Limb (tissue), 2 donors: Measurements from ENCODE around the gene HPSE2.
"Not testable (repeated sequence)": the region's sequence is repeated elsewhere in the genome, so short reads cannot be mapped to it uniquely, and the experiment has no call there.

Experiments
- DNase-seq, 2 donors: peaks; one replicate each; pipeline ENCODE4 v3.0.0-alpha.2; 2016; ENCODE audit errors: extremely low spot score in 2 of 2

Gene HPSE2

DNA sequence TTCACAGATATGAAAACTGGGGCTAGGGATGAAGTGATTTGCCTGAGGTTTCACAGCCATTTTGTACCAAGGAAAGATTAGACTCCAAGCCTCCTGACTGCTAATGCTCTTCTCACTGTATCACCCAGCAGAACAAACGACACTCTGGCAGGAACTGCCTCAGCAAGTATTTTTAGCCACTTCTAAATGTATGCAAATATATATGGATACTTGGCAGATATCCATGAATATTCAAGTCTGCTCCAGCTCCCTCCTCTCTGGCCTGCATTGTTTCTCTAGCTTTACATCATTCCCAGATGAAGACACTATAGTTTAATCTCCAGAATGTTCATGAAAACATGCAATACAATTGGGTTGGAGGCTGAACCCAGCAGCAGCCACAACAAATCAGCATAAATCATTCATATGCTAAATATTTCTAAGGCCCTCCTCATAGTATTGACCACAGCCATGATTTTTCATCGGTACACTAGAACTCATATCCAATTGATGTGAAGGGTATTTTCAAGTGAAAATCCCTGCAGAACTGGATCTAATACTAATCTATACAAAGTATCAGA is 65.5 kb downstream of the HPSE2 start:
- DNase-seq, result peak in 1 of 2 donors; percentile 14

DNA sequence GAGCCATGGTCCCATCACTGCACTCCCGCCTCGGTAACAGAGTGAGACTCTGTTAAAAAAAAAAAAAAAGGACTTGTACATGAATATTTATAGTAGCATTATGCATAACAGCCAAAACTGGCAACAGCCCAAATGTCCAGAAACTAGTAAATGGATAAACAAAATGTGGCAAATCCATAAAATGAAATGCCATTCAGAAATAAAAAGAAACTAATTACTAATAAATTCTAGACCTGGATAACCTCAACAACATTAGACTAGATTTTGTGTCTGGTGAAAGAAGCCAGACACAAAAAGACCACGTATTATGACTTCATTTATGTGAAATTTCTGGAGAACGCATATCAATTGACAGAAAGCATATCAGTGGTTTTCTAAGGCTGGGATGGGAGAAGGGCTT is 74.5 kb downstream of the HPSE2 start:
- no peak for DNase-seq

DNA sequence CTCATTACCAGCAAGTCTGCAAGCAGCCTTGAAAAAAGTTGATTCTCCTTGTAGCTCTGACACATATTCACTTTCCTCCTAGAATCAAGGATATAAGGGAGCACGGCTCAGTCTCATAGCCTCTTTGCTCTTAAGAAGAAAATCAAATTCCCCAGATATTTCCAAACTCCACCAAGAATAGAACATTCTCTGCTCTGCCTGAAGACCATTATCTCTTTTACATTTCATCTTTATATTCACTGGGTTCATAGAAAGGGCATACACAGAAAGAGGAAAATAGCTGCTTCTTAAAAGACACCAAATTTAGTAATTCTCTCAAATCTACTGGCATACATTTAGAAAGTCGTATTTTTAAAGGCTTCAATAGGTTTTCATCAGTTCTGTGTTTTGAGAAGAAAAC is 92.0 kb downstream of the HPSE2 start:
- no peak for DNase-seq

DNA sequence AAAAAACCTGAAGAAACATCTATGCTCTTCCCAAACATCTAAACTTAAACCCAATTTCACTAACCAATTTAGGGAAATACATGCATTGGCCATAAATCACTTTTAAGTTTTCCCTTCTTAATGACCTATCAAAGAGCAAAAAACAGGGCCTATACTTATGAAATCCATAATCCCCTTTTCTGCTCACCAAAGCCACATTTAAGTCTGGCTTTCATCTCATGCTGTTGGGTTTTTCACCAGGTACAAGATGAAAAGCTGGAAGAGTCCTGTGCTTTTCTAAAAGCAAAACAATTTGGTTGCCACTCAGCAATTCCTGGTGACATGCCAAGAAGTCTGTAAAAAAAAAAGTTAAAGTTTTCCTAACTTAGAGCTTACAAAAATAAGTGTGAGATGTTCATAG is 92.6 kb downstream of the HPSE2 start:
- no peak for DNase-seq

DNA sequence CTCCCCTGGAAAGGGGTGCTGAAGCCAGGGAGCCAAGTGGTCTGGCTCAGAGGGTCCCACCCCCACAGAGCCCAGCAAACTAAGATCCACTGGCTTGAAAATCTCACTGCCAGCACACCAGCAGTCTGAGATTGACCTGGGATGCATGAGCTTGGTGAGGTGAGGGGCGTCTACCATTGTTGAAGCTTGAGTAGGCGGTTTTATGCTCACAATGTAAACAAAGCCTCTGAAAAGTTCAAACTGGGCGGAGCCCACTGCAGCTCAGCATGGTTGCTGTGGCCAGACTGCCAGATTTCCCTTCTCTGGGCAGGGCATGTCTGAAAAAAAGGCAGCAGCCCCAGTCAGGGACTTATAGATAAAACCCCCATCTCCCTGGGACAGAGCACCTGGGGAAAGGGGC is 102.8 kb downstream of the HPSE2 start:
- not testable (repeated sequence) for DNase-seq

DNA sequence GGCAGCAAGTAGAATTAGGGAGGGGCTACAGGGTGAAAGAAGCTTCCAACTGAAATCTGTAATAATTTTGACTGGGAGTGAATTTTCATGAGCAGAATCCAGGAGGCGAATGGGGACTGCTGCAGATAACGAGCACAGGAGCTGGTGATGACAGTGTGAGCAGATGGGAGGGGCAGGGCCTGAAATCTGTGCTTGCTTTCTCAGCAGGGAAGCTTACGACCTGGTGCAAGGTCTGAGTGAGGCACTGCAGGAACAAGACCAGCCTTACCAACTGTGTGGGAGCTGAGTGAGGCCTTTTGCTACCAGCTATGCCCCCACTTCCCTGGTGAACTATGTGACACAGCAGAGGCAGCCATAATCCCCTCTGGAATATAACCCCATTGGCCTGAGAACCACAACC is 109.8 kb downstream of the HPSE2 start:
- DNase-seq, result no peak

DNA sequence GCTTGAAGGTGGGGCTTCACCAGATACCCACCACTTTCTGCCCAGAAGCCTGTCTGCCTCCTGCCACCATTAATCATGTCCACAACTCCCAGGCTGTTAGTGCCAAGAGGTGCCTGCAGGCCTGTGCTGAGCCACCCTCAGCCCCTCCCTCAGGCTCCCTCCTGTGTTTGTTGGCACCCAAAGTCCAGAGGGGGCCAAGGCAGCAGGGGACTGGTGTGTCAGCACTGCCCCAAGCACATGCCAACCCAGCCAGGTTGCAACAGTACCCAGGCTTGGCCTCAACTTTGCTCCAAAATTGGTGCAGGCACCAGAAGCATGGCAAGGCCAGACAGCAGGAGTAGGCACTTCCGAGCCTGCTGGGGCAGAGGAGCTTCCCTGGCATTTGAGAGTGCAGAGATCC is 111.3 kb downstream of the HPSE2 start:
- DNase-seq, result no peak

DNA sequence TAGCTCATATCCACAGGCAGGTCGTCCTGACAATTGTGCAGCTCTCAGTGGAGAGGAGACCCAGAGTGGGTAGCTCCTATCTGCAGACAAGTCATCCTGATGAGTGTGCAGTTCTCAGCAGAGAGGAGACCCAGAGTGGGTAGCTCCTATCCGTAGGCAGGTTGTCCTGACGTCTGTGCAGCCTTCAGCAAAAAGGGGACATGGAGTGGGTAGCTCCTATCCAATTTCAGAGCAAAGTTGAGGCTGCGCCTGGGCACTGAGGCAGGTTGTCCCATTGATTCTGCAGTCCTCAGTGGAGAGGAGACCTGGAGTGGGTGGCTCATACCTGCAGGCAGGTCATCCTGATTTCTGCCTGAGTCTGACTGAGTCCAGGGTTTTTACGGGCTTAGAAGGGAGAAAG is 111.8 kb downstream of the HPSE2 start:
- no peak for DNase-seq

DNA sequence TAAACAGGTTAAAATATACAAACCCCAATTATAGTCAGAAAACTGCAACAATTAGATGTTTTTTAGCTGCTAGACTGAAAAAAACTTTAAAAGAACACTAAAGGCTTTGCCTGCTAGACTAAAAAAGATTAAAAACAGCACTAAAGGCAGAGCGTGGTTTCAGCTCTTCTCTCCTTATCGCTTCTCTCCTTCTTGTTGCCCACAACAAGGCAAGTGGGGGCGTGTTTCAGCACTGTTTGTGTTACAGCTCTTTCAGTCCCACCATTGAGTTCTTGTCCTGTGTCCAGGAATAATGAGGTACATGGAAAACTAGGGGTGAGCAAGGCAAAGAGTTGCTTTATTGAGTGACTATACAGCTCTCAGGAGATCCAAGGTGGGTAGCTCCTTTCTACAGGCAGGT is 112.3 kb downstream of the HPSE2 start:
- no peak for DNase-seq

DNA sequence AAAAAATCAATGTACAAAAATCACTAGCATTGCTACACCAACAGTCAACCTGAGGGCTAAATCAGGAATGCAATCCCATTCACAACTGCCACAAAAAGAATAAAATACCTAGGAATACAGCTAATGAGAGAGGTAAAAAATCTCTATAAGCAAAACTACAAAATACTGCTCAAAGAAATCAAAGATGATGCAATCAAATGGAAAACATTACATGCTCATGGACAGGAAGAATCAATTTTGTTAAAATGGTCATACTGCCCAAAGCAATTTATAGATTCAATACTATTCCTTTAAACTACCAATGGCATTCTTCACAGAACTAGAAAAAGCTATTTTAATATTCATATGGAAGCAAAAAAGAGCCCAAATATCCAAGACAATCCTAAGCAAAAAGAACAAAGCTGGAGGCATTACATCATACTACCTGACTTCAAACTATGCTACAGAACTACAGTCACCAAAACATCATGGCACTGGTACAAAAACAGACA is 116.3 kb downstream of the HPSE2 start:
- DNase-seq, result no peak

DNA sequence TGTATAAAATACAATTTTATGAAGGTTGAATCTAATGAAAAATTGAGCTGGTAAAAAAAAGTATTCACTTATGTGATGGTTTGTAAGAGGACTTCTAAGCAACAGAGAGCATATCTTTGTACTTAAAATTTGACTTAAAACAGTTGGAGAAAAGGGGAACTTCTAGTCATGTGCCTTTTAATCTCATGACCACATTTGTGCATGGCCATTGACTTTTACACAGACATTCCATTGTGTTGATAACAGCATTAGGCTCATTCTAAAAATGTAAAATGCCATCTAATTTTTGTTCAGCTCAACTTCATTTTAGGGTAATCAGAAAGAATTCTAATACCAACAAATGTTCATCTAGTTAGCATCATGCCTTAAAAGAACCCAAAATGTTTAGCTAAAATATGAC is 119.9 kb downstream of the HPSE2 start:
- DNase-seq, result no peak

DNA sequence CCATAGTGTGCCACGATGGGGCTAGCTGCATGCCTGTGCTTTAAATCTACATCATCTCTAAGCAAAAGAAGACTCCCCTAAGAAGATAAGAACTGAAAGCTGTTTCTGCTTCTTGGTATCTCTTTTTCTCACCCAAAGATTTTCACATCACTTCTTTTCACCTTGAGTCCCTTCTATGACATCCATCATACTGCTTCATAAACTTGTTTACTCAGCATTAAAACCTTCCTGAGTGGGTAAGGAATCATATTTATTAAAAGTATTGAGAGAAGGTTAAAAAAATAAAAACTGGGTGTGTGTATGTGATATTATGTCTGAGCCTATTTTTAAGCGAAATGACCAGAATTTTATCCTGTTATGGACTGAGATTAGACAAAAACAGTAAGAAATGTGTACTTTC is 150.3 kb downstream of the HPSE2 start:
- DNase-seq, result no peak

DNA sequence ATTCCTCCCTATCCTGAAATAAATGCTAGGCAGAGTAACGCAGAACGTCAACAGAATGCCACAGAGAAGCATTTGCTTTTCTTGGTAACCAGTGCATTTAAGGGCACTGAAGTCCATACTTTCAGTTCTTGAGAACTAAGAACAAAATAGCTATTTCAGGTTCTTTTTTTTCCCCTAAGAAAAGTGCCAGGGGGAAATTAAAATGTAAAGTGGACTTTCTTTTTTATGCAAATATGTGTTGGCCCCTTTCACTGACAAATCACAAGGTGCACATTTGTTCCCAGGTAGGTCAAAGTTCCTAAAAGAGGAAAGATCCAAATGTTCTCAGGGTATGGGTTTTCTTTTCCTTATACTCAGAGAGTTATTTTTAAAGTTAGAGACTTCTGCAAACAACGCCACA is 151.5 kb downstream of the HPSE2 start:
- DNase-seq, result no peak

DNA sequence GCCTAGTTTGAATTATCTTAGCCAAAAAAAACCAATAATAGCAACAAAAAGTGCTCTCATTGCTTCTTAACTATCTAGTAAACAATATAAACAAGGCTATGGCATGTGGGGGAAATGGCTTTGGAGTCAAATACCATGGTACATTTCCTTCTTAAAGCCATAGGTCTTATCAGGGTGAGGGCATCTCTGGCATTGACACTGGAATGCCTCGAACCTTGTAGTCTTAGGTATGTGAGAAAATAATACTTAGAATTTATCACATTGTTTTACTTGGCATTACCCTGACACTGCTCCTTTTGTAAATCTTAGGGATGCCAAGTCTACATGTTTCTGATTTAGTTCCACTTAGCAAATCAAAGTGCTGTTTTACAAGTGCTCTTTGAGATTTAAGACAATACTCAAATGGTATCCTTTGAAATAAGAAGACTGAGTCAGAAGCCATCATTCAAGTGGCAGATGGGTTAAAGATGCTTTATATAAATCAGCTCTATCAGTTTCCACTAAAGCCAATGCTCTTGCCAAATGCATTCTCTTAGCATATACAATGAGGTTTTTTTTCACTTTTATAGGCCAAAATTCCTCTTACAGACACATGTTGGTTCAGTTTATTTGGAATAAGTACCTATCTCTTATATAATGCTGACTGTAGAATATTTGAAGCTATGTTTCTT is 155.2 kb downstream of the HPSE2 start:
- no peak for DNase-seq

DNA sequence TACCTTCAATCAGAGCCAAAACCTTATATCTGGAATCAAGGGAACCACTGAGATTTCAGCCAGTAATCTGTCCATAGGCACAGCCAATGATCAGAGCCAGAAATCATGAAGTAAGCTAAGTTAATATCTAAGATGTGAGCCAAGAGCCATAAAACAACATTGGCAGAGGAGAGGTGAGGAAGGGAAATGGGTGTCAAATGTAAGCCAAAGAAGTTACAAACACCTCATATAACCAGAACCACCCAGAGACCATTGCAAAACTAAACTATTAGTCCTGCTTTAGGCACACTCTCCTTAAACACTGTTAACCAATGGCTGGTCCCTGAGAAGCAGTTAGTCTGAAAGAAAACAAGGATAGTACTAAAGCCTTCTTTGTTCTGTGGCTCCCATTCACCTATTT is 173.1 kb downstream of the HPSE2 start:
- DNase-seq, result no peak

DNA sequence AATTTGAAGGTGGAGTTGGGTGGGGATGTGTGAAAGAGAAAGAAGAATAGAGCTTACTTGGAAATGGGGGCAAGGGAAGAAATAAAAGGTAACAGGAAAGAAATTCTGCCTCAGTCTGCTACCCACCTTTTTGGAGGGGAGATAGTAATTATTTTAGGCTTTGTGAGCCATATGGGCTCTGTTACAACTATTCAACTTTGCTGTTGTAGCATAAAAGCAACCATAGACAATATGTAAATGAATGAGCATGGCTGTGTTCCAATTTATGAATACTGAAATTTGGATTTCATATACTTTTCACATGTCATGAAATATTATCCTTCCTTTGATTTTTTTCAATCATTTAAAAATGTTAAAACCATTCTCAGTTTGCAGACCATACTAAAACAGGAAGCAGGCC is 176.9 kb downstream of the HPSE2 start:
- no peak for DNase-seq

DNA sequence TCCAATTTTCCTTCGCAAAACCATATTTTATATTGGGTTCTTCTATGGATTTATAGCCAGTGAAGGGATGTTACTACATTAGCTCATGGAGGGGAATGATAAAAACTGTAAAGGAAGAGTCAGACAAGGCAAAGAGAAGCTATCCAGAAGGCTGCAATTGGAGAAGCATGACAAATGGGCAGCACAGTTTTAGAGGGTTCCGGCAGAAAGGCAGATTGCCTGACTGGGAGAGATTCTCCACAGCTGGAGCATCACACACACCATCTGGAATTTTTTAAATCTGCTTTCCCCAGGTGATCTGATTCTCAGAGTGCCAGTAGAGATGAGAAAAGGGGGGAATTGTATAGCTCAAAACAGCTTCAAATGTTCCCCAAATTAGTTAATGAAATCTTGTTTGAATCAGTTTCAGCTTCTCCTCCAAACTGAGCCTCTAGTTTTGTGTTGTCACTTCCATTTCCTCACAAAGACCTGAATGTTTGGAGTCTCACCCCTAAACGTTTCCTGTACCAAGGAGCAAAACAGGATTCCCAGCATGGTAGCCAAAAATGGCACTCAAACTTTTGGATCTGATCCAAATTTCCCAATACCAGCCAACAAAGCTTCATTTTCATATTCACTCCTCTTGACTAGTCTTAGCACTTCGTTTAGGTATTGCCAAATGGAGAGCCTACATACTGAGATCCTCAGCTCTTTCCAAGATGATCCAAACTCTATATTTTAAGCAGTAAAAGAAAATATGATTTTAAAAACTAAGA is 177.5 kb downstream of the HPSE2 start:
- DNase-seq, result peak in 1 of 2 donors; percentile 32

DNA sequence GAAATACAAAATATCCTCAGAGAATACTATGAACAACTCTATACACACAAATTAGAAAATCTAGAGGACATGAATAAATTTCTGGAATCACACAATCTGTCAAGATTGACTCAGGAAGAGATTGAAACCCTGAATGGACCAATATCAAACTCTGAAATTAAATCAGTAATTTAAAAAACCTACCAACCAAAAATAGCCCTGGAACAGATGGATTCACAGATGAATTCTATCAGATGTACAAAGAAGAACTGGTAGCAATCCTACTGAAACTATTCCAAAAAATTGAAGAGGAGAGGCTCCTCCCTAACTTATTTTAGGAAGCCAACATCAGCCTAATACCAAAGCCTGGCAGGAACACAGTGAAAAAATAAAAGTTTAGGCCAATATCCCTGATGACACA is 190.0 kb downstream of the HPSE2 start:
- DNase-seq, result no peak

DNA sequence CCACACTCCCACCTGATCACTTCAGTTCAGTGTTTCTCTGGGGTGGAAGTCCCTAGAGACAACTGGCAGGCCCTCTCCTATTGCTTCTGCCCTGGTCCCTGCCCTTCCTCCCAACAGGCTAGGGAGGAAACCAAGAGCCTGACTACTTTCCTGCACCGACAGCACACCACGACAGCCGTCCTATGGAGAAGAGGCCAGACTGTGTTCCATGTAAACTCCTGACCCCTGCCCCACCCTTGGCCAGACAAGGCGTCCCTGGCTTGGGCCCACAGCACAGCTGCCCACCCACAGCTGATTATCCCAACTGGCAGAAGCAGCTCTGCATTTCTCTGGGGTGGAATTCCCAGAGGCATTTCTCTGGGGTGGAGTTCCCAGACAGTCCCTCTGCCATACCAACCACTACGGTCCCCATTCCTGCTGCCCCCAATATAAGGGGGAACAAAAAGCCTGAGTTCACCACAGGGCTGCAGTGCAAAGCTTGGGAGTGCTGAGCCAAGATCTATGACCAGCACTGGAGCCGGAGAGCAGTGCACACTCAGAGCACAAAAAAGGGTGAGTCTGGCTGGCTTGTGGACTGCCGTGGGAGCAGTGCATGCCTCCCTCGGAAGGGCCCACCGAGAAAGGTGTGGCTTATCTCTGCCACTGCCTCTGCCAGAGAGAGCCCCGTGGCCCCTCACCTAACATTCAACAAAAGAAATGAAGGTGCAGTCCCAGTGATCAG is 193.4 kb downstream of the HPSE2 start:
- no peak for DNase-seq

DNA sequence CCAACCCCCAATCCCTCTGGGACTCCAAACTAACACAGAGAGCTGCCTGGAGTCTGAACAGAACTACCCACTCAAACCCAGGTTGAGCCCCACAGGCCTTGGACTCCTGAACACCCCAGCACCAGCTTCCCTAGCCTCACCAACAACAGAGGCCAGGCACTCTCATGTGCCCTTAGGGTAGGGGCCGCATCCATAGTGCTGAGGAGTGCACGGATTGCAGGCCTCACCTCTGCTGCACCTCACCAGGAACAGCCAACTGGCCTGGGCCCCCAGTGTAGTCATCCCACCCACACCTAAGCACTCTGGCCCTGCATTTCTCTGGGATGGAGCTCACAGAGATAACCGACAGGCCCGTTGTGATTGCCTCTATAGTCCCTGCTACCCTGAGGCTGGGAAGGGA is 194.2 kb downstream of the HPSE2 start:
- DNase-seq, result no peak

DNA sequence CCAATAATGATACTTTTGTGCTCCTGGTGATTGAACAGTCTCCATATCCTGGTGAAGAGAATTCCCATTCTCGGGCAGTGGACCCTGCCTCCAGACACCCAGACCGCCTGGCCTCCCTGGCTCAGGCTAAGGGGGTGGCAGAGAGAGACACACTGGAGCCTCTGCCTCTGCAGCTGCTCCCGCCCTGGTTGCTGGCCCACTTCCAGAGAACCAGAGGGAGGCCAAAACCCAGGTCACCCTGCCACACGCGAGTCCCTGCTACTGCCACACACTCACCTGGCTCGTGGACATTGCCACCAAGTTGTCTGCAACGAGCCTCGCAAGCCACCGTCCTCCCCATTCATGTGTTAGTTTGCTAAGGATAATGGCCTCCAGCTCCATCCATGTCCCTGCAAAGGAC is 221.8 kb downstream of the HPSE2 start:
- no peak for DNase-seq

DNA sequence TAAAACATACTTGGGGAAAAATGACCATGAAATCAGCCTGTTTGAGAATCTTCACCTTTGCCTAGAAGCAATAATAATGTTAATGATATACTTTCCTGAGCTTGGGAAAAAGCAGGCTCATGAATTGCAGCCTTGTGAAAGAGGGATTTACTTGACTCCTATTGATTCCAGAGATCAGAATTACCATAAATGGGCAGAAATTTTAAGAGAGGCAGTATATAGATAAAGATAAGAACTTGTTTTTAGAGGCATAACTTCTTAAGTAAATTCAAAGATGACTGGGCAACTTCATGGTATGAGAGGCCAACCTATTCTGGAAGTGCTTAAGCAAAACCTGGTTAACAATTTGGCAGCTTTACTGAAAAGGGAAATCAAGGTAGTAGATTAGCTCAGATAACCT is 225.4 kb downstream of the HPSE2 start:
- DNase-seq, result no peak
